B cell (primary cell): Measurements from ENCODE around the gene SMIM5. TPM values are rescaled to one million over a fixed set of nuclear protein-coding genes. Genes with fewer than 3 reads are reported as not detected.
A peak's percentile ranks its signal among the peaks of the same experiment; 100 is the strongest.

Experiments used
- ATAC-seq: fragments of 200-7000 bp; cut with Tn5 transposase; one replicate; pipeline ENCODE4 v1.10.0; 2021; ENCODE audit warnings: low read depth, mild to moderate bottlenecking, moderate number of reproducible peaks, moderate library complexity
- CTCF ChIA-PET: fragments of 350-600 bp; sonication (Branson Sonifier 250); formaldehyde crosslinking; loops from one replicate; lab custom pipeline; 2021; ENCODE audit warnings: antibody characterized with exemption, inconsistent platforms; lab: Charles Lee
- POLR2A ChIA-PET: fragments of 350-600 bp; sonication (Branson Sonifier 250); formaldehyde crosslinking; loops from one replicate; lab custom pipeline; 2021; ENCODE audit warnings: antibody characterized with exemption; lab: Charles Lee
- DNase-seq: peaks from one replicate; pipeline ENCODE4 v3.0.0; 2013
- H2AFZ ChIP-seq: 2 replicates; pipeline ENCODE4 v1.6.1; 2012; ENCODE audit warnings: mild to moderate bottlenecking, low read depth, low read length; ENCODE audit not compliant: insufficient read depth, poor library complexity, severe bottlenecking
- H3K27ac ChIP-seq, 2 donors: 1 replicate in 1 of 2; 2 replicates in 1 of 2; pipeline ENCODE4 v1.5.1; 2012 to 2013; ENCODE audit warnings: low read length in 2 of 2, mild to moderate bottlenecking in 2 of 2, moderate library complexity in 1 of 2
- H3K27me3 ChIP-seq, 4 experiments: fragments of 200-600 bp in 1 of 4; sonication (generic) in 1 of 4; replicated peaks in 1 of 4; 1 replicate in 2 of 4; 2 replicates in 2 of 4; pipeline versions ENCODE4 v1.6.1 to v1.7.0; 2013 to 2016; ENCODE audit warnings: low read length in 3 of 4, mild to moderate bottlenecking in 2 of 4, mixed read lengths in 1 of 4, moderate library complexity in 1 of 4; ENCODE audit not compliant: insufficient read depth in 4 of 4, control insufficient read depth in 3 of 4; ENCODE audit errors: control extremely low read depth in 1 of 4
- H3K36me3 ChIP-seq, 2 experiments: replicated peaks in 1 of 2; 1 replicate in 1 of 2; 2 replicates in 1 of 2; pipeline versions ENCODE4 v1.6.1 to v1.7.1; 2013; ENCODE audit warnings: low read length in 1 of 2; ENCODE audit not compliant: insufficient read depth in 2 of 2, control insufficient read depth in 1 of 2; ENCODE audit errors: control extremely low read depth in 1 of 2, extremely low read depth in 1 of 2
- H3K4me1 ChIP-seq, 2 donors: fragments of 200-600 bp in 1 of 2; sonication (generic) in 1 of 2; 1 replicate in 1 of 2; 2 replicates in 1 of 2; pipeline versions ENCODE4 v1.5.1 to v1.6.1; 2013 to 2017; ENCODE audit warnings: low read length in 2 of 2; ENCODE audit not compliant: control insufficient read depth in 2 of 2, insufficient read depth in 2 of 2
- H3K4me2 ChIP-seq: replicated peaks from 2 replicates; pipeline ENCODE3; 2012; ENCODE audit warnings: mild to moderate bottlenecking, low read depth, low read length; ENCODE audit not compliant: poor library complexity, severe bottlenecking
- H3K4me3 ChIP-seq, 5 experiments: fragments of 200-600 bp in 1 of 5; sonication (generic) in 1 of 5; 1 replicate in 3 of 5; 2 replicates in 2 of 5; pipeline versions ENCODE4 v1.5.1 to v1.7.0; 2011 to 2016; ENCODE audit warnings: low read length in 4 of 5, mild to moderate bottlenecking in 4 of 5, low read depth in 2 of 5, control low read depth in 1 of 5, moderate library complexity in 1 of 5; ENCODE audit not compliant: insufficient read depth in 1 of 5; ENCODE audit errors: control extremely low read depth in 1 of 5, extremely low read depth in 1 of 5
- H3K79me2 ChIP-seq: fragments of 200-600 bp; sonication (generic); one replicate; pipeline ENCODE4 v1.6.0; 2016; ENCODE audit warnings: low read length; ENCODE audit not compliant: control insufficient read depth, insufficient read depth
- H3K9ac ChIP-seq: fragments of 200-600 bp; sonication (generic); 2 replicates; pipeline ENCODE4 v1.6.1; 2017; ENCODE audit warnings: mild to moderate bottlenecking, low read length, moderate library complexity
- H3K9me3 ChIP-seq, 3 donors: one replicate each; pipeline versions ENCODE4 v1.6.1 to v1.7.1; 2013; ENCODE audit warnings: low read length in 2 of 3; ENCODE audit not compliant: control insufficient read depth in 2 of 3, insufficient read depth in 1 of 3; ENCODE audit errors: control extremely low read depth in 1 of 3
- H4K20me1 ChIP-seq: 2 replicates; pipeline ENCODE4 v1.6.0; 2012; ENCODE audit warnings: mild to moderate bottlenecking, low read length; ENCODE audit not compliant: insufficient read depth, control insufficient read depth, poor library complexity, severe bottlenecking
- H3K27ac Mint-ChIP-seq: one replicate; pipeline ENCODE4 v1.8.0; 2021; ENCODE audit warnings: mixed read lengths
- H3K27me3 Mint-ChIP-seq: one replicate; pipeline ENCODE4 v1.8.0; 2021; ENCODE audit warnings: mixed read lengths
- H3K4me1 Mint-ChIP-seq: one replicate; pipeline ENCODE4 v1.8.0; 2021; ENCODE audit warnings: mixed read lengths
- H3K4me3 Mint-ChIP-seq: one replicate; pipeline ENCODE4 v1.8.0; 2021; ENCODE audit warnings: mixed read lengths
- H3K9me3 Mint-ChIP-seq: one replicate; pipeline ENCODE4 v1.8.0; 2022; ENCODE audit warnings: mixed read lengths; ENCODE audit not compliant: insufficient read depth
- CTCF ChIP-seq: fragments of 200-600 bp; IDR thresholded peaks from one replicate; pipeline ENCODE4 v1.8.0; 2022; ENCODE audit warnings: antibody characterized with exemption, mild to moderate bottlenecking
- EZH2 ChIP-seq: IDR thresholded peaks from 2 replicates; pipeline ENCODE4 v1.6.1; 2012; ENCODE audit warnings: borderline replicate concordance, low read depth, mild to moderate bottlenecking, moderate library complexity, low read length; ENCODE audit not compliant: insufficient read depth, poor library complexity, severe bottlenecking
- WGBS: methylation state at CpG from one replicate; pipeline ENCODE4 v1.1.5; 2013; ENCODE audit warnings: missing lambda C conversion rate; ENCODE audit not compliant: insufficient coverage; 5-methylcytosine and 5-hydroxymethylcytosine counted together
- intact Hi-C: fragments of 100-400 bp; cut with micrococcal nuclease; formaldehyde crosslinking; loops from one replicate; pipeline ENCODE4 v1.10.0; 2022
- polyA plus RNA-seq: library from polyadenylated mRNA; depleted of rRNA; stranded (reverse); fragments of >200 nt; gene quantifications from 2 replicates; pipeline ENCODE4 v1.2.3, GENCODE V29; 2012
- total RNA-seq, 2 donors: library from RNA; stranded (reverse); fragments of 120-200 nt in 1 of 2; gene quantifications; 1 replicate in 1 of 2; 2 replicates in 1 of 2; pipeline versions ENCODE4 v1.2.3 to v1.2.4, GENCODE V29; 2013 to 2022

Gene SMIM5
- total and polyA plus RNA-seq, 2 donors (not counting 1 experiment from before 2014, with no cell fraction given) = 0.62 to 7.6 TPM

- Histone ChIP-seq H3K27ac (peak overlapping the region; percentile 6 to 66), H3K79me2 (no peaks in the 10 kb centered on the region), H3K9ac (no peak overlapping the region), H2AFZ (peak overlapping the region; percentile 47), H3K36me3 (peaks cover 2 to 35% of the 10 kb centered on the region in 2 experiments), H3K9me3 (no peaks in the 10 kb centered on the region), H3K4me2 (peak overlapping the region; percentile 57), H3K27me3 (no peaks in the 10 kb centered on the region), H3K4me1 (peaks cover 8 to 12% of the 10 kb centered on the region in 2 donors), H3K4me3 (no peak overlapping the region), H4K20me1 (no peaks in the 10 kb centered on the region)
- intact Hi-C loops = no loop called here
- Mint-ChIP-seq H3K4me3 (no peak overlapping the region), H3K4me1 (peaks cover 13% of the 10 kb centered on the region), H3K27ac (no peak overlapping the region), H3K9me3 (no peaks in the 10 kb centered on the region), H3K27me3 (no peaks in the 10 kb centered on the region)
- TF ChIP-seq CTCF (no peak), EZH2 (no peak)
- CTCF ChIA-PET = interaction anchor here (0.8 to 6.8 kb wide), 5 partner anchors 13 to 105 kb away, joined by 3 to 78 read pairs (median 4); partner anchors contain the start of gene SMIM5
- no peak for ATAC-seq
- DNase-seq = no peak
- WGBS = 64% methylated on average over 6 of the region's 7 CpGs
- POLR2A ChIA-PET = interaction anchor here (0.5 kb wide), 1 partner anchor 23 kb away, joined by 3 read pairs; no protein-coding TSS in a partner anchor
These were observed 12.3 kb downstream of the SMIM5 start for GRCh38 chr17:75645501-75645888.

GRCh38 chr17:75645889-75646637 lies 12.8 kb downstream of the SMIM5 start:
- no peaks in the 10 kb centered on the region for H4K20me1 ChIP-seq
- POLR2A ChIA-PET = interaction anchor here (0.5 kb wide), 1 partner anchor 22 kb away, joined by 3 read pairs; no protein-coding TSS in a partner anchor
- ATAC-seq (peak; percentile 64), DNase-seq (peak; percentile 59)
- WGBS = 42% methylated on average over 15 of the region's 17 CpGs
- H3K27ac ChIP-seq = peak overlapping the region; percentile 18 to 66
- no peaks in the 10 kb centered on the region for H3K27me3 ChIP-seq
- H3K9me3 ChIP-seq = no peaks in the 10 kb centered on the region
- H3K27ac Mint-ChIP-seq = peak overlapping the region; percentile 70
- H3K36me3 ChIP-seq = peaks cover 2 to 41% of the 10 kb centered on the region in 2 experiments
- H3K4me3 Mint-ChIP-seq = peak overlapping the region; percentile 49
- CTCF ChIA-PET = interaction anchor here (0.8 to 6.8 kb wide), 6 partner anchors 9 to 104 kb away, joined by 3 to 78 read pairs (median 4); partner anchors contain the start of gene SMIM5
- TF ChIP-seq EZH2 = no peak
- no peak for TF ChIP-seq CTCF
- intact Hi-C loops = no loop called here
- no peaks in the 10 kb centered on the region for H3K9me3 Mint-ChIP-seq
- peak overlapping the region; percentile 47 for H2AFZ ChIP-seq
- H3K9ac ChIP-seq = peak overlapping the region; percentile 32
- peak overlapping the region; percentile 57 for H3K4me2 ChIP-seq
- H3K4me1 Mint-ChIP-seq = peaks cover 13% of the 10 kb centered on the region
- peaks cover 8 to 12% of the 10 kb centered on the region in 2 donors for H3K4me1 ChIP-seq
- H3K27me3 Mint-ChIP-seq = no peaks in the 10 kb centered on the region
- no peak overlapping the region for H3K4me3 ChIP-seq
- H3K79me2 ChIP-seq = no peaks in the 10 kb centered on the region
